Measurements from ENCODE around the gene SPRY2.
"Not testable (repeated sequence)": the region's sequence is repeated elsewhere in the genome, so short reads cannot be mapped to it uniquely, and the experiment has no call there.

The SPRY2 gene

DNA sequence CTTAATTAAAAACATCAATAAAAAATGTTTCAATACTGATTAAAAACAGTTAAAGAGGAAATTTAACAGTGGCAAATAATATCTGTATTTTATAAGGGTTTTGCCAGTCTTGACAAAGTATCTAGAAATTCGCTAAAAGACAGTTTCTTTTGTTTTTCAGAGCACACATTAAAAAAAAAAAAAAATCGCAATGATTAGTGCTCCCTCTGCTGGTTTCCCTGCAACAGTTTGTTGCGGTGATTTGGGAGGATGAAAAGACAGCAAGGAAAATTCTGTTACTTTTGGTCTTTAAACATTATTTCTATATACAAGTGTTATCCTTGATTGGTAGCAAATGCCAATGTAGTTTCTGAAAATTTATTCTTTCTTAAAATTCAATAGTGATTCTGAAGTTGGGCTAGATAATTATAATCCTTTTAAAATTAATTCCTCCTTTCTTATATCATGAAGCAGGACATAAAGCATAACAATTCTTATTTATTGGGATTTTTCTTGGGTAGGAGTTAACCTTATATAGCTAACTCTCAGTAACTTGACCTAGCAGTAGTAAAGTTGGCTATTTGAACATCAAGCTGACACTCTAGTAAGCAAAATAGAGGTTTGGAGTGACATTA, 23.1 kb upstream of the SPRY2 start:
- no peak overlapping the region for H3K4me3 ChIP-seq (ENCODE audit: low read depth, low read length)
- no peak for DNase-seq (ENCODE audit: low read depth)
- TF ChIP-seq, protein P1, sequence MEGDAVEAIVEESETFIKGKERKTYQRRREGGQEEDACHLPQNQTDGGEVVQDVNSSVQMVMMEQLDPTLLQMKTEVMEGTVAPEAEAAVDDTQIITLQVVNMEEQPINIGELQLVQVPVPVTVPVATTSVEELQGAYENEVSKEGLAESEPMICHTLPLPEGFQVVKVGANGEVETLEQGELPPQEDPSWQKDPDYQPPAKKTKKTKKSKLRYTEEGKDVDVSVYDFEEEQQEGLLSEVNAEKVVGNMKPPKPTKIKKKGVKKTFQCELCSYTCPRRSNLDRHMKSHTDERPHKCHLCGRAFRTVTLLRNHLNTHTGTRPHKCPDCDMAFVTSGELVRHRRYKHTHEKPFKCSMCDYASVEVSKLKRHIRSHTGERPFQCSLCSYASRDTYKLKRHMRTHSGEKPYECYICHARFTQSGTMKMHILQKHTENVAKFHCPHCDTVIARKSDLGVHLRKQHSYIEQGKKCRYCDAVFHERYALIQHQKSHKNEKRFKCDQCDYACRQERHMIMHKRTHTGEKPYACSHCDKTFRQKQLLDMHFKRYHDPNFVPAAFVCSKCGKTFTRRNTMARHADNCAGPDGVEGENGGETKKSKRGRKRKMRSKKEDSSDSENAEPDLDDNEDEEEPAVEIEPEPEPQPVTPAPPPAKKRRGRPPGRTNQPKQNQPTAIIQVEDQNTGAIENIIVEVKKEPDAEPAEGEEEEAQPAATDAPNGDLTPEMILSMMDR (IDR thresholded peaks at IDR 0.05; ENCODE audit: low read depth, low read length, missing control alignments) = peak; percentile 54

DNA sequence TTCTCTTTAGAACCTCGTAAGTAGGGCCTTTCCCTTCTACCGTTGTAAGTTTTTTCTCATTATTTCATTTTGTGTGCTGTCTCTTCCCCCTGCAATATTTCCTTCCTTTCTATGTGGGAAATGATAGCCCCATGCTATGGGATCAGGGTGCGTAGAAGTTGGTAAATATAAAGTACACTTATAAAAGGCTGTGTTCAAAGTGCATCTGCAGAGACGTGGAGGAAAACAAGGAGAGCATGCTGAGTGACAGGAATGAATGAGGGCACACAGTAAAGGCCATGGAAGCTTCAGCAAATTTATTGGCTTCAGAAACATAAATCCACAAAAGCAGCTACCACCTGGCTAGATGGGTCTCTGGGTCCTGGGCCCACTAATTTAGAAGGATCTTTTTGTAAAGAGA, 21.6 kb upstream of the SPRY2 start:
- TF ChIP-seq, protein P1 (IDR thresholded peaks at IDR 0.05; ENCODE audit: low read depth, low read length, missing control alignments) = no peak
- no peak for DNase-seq (ENCODE audit: low read depth)
- H3K4me3 ChIP-seq (ENCODE audit: low read depth, low read length) = no peak overlapping the region

DNA sequence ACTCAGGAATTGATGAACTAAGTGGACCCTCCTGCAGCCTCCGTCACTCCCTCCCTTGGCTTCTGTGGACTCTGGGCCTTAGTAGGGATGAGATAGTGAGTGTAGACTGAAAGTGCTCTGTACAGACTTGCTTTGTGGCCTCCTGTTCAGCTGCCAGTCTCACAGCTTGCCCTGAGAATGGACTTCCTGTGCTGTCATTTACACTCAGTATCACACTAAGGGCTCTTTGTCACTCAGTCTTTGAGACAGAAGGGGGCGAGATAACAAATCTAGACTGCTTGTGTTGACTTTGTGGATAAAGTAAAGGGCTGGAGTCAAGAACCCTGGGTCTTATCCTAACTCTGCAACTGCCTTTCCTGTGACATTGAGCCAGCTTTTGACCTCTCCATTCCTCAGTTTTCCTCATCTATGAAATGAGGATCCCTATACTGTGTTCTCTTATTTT, 21.0 kb upstream of the SPRY2 start:
- TF ChIP-seq, protein P1 (IDR thresholded peaks at IDR 0.05; ENCODE audit: low read depth, low read length, missing control alignments) = no peak
- H3K4me3 ChIP-seq (ENCODE audit: low read depth, low read length) = no peak overlapping the region
- no peak for DNase-seq (ENCODE audit: low read depth)

DNA sequence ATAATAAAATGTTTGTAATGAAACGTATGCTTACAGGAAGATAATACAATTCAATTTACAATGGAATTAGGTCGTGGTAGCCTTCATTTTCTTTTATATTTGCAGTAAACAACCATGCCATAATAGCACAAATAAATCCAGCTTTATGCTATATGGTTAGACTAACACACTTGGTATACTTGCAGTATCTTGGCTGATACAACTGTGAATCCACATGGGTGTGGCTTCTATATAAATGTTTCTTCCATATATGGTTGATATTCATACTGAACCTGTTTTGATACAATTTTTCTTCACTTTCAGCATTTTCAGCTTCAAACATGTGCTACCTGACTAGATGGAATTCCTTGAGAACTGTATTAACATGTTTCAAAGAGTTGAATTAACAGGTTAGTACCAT, 20.4 kb upstream of the SPRY2 start:
- DNase-seq (ENCODE audit: low read depth) = no peak
- TF ChIP-seq, protein P1 (IDR thresholded peaks at IDR 0.05; ENCODE audit: low read depth, low read length, missing control alignments) = no peak
- no peak overlapping the region for H3K4me3 ChIP-seq (ENCODE audit: low read depth, low read length)

DNA sequence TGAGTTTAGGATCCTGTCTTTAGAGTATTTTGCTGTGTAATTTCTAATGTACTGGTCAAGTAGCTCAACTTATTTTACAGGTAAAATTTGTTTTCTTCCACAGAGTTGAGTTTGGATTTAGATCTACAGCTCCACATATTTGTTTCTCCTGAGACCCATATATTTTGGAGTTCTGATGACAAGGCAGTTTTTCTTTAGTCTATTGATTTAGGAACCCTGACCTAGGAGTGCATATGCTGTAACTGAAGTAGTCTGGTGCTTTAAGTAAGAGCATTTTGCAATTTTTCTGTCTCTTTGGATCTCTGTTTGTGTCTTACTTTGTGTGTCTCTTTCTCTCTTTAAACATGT, 19.5 kb upstream of the SPRY2 start:
- no peak for DNase-seq (ENCODE audit: low read depth)
- no peak overlapping the region for H3K4me3 ChIP-seq (ENCODE audit: low read depth, low read length)
- TF ChIP-seq, protein P1 (IDR thresholded peaks at IDR 0.05; ENCODE audit: low read depth, low read length, missing control alignments) = no peak

GRCh38 chr13:80359778-80360452, 19.0 kb upstream of the SPRY2 start:
- TF ChIP-seq, protein P1 (IDR thresholded peaks at IDR 0.05; ENCODE audit: low read depth, low read length, missing control alignments) = no peak
- H3K4me3 ChIP-seq (ENCODE audit: low read depth, low read length) = no peak overlapping the region
- DNase-seq (ENCODE audit: low read depth) = no peak

- TF ChIP-seq, protein P1 (IDR thresholded peaks at IDR 0.05; ENCODE audit: low read depth, low read length, missing control alignments) = no peak
- no peak overlapping the region for H3K4me3 ChIP-seq (ENCODE audit: low read depth, low read length)
- DNase-seq (ENCODE audit: low read depth) = no peak
Observed at GRCh38 chr13:80359414-80359777, 18.5 kb upstream of the SPRY2 start.

DNA sequence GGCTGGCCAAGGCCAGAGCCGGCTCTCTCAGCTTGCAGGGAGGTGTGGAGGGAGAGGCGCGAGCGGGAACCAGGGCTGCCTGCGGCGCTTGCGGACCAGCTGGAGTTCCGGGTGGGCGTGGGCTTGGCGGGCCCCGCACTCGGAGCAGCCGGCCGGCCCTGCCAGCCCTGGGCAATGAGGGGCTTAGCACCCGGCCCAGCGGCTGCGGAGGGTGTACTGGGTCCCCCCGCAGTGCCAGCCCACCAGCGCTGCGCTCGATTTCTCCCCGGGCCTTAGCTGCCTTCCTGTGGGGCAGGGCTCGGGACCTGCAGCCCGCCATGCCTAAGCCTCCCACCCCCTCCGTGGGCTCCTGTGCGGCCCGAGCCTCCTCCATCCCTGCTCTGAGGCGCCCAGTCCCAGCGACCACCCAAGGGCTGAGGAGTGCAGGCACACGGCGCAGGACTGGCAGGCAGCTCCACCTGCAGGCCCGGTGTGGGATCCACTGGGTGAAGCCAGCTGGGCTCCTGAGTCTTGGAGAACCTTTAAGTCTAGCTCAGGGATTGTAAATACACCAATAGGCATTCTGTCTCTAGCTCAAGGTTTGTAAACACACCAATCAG, 14.7 kb upstream of the SPRY2 start:
- not testable (repeated sequence) for H3K4me3 ChIP-seq (ENCODE audit: low read depth, low read length); DNase-seq (ENCODE audit: low read depth)
